HG02759 (cell line): ENCODE results near the gene SLC4A5.

ENCODE experiments used
- ATAC-seq: cut with Tn5 transposase; IDR thresholded peaks from one replicate; pipeline ENCODE4 v1.9.1; 2021; ENCODE audit warnings: mild to moderate bottlenecking, moderate library complexity; ENCODE audit not compliant: unreplicated experiment

The SLC4A5 gene

GRCh38 chr2:74278694-74279093 lies 64.5 kb downstream of the SLC4A5 start:
- ATAC-seq, result no peak

GRCh38 chr2:74278176-74278575 lies 65.0 kb downstream of the SLC4A5 start:
- ATAC-seq, result no peak

GRCh38 chr2:74275228-74275627 lies 68.0 kb downstream of the SLC4A5 start:
- no peak for ATAC-seq

DNA sequence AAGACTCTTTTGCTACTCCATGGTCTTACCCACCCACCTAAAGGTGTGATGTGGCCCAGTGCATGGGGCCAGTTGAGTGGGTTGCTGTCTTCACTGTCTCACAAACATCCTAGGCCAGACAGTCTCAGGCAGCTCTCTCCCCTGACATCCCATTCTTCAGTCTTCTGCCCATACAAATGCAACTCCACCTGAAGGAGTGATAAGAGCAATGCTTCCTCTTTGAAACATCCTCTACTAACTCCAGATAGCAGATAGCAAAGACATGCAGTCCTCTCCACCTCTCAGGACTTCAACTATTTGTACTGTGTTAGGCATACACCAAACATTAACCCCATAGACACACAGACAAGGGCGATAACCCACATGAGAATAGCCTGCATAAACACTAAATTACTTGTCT lies 73.5 kb downstream of the SLC4A5 start:
- no peak for ATAC-seq

DNA sequence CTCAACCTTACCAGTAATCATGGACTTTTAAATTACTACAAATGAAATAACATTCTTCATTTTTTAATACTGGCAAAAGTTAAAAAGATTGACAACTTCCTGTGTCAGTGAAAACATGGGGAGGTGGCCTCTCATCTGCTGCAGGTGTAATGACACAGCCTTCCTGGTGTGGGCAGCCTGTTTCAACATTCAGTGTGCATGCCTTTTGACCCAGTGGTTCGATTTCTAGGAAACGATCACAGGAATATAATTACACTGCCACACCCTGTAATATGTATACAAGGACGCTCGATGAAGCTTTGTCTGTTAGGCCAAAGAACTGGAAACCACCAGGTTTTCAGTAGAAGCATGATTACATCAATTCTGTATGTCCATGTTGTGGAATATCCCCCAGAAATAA lies 76.1 kb downstream of the SLC4A5 start:
- ATAC-seq, result no peak

GRCh38 chr2:74264281-74264680 lies 78.9 kb downstream of the SLC4A5 start:
- no peak for ATAC-seq

GRCh38 chr2:74262681-74263080 lies 80.5 kb downstream of the SLC4A5 start:
- ATAC-seq, result no peak

- ATAC-seq, result no peak
Measured at GRCh38 chr2:74261204-74261864, 81.9 kb downstream of the SLC4A5 start.

DNA sequence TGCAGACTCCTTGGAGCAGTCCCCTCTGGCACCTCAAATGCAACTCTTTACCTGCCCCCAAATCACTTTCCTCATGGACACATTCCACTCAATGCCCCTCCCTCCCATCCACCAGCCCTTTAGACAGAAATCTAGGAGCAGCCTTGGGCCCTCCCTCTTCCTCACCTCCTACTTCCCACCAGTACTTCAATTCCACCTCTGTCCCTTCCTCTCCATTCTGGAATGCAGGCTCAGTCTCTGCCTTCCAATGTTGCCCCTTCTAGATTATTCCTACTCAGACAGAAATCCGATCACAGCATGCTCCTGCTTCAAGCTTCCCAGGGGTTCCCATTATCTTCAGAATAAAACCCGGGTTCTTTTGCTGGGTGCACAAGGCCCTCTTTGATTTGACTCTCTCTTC lies 82.7 kb downstream of the SLC4A5 start:
- no peak for ATAC-seq

- no peak for ATAC-seq
Measured at GRCh38 chr2:74259733-74260132, 83.5 kb downstream of the SLC4A5 start.

GRCh38 chr2:74259191-74259590 lies 84.0 kb downstream of the SLC4A5 start:
- no peak for ATAC-seq

DNA sequence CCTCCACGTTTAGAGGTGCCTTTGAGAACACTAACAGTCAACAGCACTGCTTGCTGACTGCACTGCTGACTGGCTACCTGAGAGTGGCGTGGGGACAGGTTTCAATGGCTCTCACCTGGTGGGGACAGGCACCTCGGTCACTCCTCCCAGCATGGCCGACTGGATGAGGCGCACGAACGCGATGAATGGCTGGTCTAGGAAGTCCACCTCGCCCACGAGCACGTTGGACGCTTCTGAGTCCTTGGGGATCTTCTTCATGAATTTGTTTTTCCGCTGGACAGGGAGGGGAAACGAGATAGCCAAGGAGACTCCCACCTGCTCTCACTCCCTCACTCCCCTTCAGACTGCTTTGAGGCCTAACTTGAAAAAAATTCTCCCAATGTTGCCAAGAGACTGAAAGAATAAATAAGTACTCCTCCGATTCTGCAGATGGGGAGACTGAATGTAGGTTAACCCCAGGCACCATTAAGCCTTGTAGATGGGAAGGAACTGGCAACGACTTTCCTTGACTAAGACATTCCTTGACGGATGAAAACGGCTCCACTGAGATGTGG lies 87.5 kb downstream of the SLC4A5 start:
- ATAC-seq, result no peak

GRCh38 chr2:74253971-74254310 lies 89.3 kb downstream of the SLC4A5 start:
- ATAC-seq, result no peak

- ATAC-seq, result no peak
Measured at GRCh38 chr2:74253306-74253970, 89.8 kb downstream of the SLC4A5 start.

GRCh38 chr2:74252862-74253261 lies 90.4 kb downstream of the SLC4A5 start:
- no peak for ATAC-seq

DNA sequence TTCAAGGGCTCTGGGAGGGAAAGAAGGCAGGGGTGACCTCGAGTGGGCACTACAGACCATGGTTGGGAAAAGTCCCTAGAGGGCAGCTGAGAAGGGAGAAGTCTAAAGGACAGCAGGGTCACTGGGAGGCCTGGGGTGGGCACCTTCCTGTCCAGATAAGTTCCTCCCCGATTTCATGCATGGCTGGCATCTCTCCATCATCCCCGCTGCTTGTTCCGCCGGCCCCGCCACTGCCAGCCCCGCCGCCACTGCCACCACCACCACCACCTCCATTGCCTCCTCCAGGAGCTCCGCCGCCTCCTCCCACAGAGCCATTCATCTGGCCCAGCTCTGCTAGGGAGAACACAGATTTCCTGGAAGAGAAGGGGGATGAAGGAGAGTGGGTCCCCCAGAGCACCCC lies 91.2 kb downstream of the SLC4A5 start:
- no peak for ATAC-seq

- ATAC-seq, result no peak
Measured at GRCh38 chr2:74250189-74250631, 93.0 kb downstream of the SLC4A5 start.

GRCh38 chr2:74249406-74250122 lies 93.7 kb downstream of the SLC4A5 start:
- ATAC-seq, result no peak

DNA sequence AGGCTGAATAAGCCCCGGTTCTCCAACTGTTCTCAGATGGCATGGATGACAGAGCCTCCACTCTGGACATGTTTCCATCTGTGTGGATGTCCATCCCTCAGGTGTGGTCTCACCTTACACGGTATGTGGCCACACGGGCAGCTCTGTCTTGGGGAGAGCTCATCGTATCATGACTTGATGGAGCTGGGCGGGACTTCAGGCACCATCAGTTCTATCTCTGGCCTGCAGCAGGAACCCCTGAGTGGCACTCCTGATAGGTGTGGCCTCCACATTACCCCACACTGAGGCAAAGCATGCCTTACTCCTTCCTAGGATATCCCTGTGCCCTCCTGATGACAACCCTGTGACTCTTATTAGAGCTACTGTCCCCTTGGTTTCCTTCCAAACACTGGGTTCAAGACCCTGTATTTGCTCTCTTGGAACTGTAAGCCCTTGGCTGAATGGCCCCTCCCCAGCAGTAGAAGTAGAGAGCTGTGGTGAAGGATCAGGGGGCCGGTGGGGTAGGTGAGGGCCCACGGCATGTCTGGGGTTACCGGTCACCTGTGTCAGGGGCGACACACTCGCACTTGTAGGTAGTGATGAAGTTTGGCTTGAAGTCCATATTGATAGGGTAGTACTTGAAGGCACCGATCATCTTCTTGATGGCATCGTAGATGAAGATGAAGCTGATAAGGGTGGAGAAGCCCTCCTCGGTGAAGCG lies 96.6 kb downstream of the SLC4A5 start:
- no peak for ATAC-seq

GRCh38 chr2:74244286-74244685 lies 98.9 kb downstream of the SLC4A5 start:
- ATAC-seq, result no peak

GRCh38 chr2:74242354-74243071 lies 100.7 kb downstream of the SLC4A5 start:
- no peak for ATAC-seq
